OCI-LY3 (cell line): ENCODE measurements around the gene KLHDC7A.

Experiments used
- H2AFZ ChIP-seq: fragments of 200-600, 300-600 bp; shearing (Covaris generic); 2 replicates; pipeline ENCODE4 v1.6.0; 2014; ENCODE audit warnings: antibody characterized with exemption, low read depth, low read length
- H3K27ac ChIP-seq: fragments of 200-600, 300-600 bp; sonication (generic); 2 replicates; pipeline ENCODE4 v1.5.1; 2014; ENCODE audit warnings: mild to moderate bottlenecking, low read length, moderate library complexity, mixed read lengths
- H3K27me3 ChIP-seq: fragments of 200-600, 300-600 bp; sonication (generic); 2 replicates; pipeline ENCODE4 v1.6.1; 2014; ENCODE audit warnings: low read depth, low read length, mixed read lengths
- H3K36me3 ChIP-seq: fragments of 200-600, 300-600 bp; sonication (generic); replicated peaks from 2 replicates; pipeline ENCODE3; 2014; ENCODE audit warnings: low read depth, low read length, mixed read lengths
- H3K4me1 ChIP-seq: fragments of 300-600, 200-600 bp; sonication (generic); 2 replicates; pipeline ENCODE4 v1.6.1; 2014; ENCODE audit warnings: low read length, mixed read lengths
- H3K4me2 ChIP-seq: fragments of 200-600, 300-600 bp; sonication (generic); 2 replicates; pipeline ENCODE4 v1.6.1; 2014; ENCODE audit warnings: low read length, mixed read lengths
- H3K4me3 ChIP-seq: fragments of 300-600, 200-600 bp; sonication (generic); 2 replicates; pipeline ENCODE4 v1.5.1; 2014; ENCODE audit warnings: antibody characterized with exemption, mild to moderate bottlenecking, low read length, moderate library complexity
- H3K79me2 ChIP-seq: fragments of 300-600, 200-600 bp; shearing (Covaris generic); 2 replicates; pipeline ENCODE4 v1.6.1; 2014; ENCODE audit warnings: mild to moderate bottlenecking, low read length, mixed read lengths
- H3K9ac ChIP-seq: fragments of 300-600, 200-600 bp; shearing (Covaris generic); 2 replicates; pipeline ENCODE4 v1.6.0; 2014; ENCODE audit warnings: mild to moderate bottlenecking, low read length, moderate library complexity
- H3K9me3 ChIP-seq: fragments of 200-600, 300-600 bp; shearing (Covaris generic); 2 replicates; pipeline ENCODE4 v1.6.1; 2014; ENCODE audit warnings: low read length, mixed read lengths; ENCODE audit not compliant: insufficient read depth
- H4K20me1 ChIP-seq: fragments of 200-600, 300-600 bp; sonication (generic); 2 replicates; pipeline ENCODE4 v1.6.1; 2016; ENCODE audit warnings: low read length, mixed read lengths; ENCODE audit not compliant: insufficient read depth
- CTCF ChIP-seq: fragments of 200-600, 300-600 bp; sonication (generic); IDR thresholded peaks from 2 replicates; pipeline ENCODE4 v1.5.1; 2014; ENCODE audit warnings: antibody characterized with exemption, low read length, low read depth
- EZH2phosphoT487 ChIP-seq: fragments of 200-600 bp; shearing (Covaris generic); IDR thresholded peaks from 2 replicates; pipeline ENCODE4 v1.6.1; 2018; ENCODE audit warnings: antibody characterized with exemption, mixed run types, low read depth

Gene KLHDC7A

GRCh38 chr1:18474559-18475175 is 6.1 kb upstream of the KLHDC7A start:
- Histone ChIP-seq H4K20me1 (no peaks in the 10 kb centered on the region), H3K27ac (no peak overlapping the region), H3K79me2 (no peaks in the 10 kb centered on the region), H3K4me2 (no peak overlapping the region), H3K9ac (no peak overlapping the region), H2AFZ (no peak overlapping the region), H3K9me3 (no peaks in the 10 kb centered on the region), H3K4me1 (no peaks in the 10 kb centered on the region), H3K4me3 (no peak overlapping the region), H3K36me3 (no peaks in the 10 kb centered on the region), H3K27me3 (no peaks in the 10 kb centered on the region; the same call in 1 of the 2 replicates)
- TF ChIP-seq CTCF (no peak), EZH2phosphoT487 (no peak)

GRCh38 chr1:18475234-18475905 is 5.4 kb upstream of the KLHDC7A start:
- H2AFZ ChIP-seq = no peak overlapping the region
- no peaks in the 10 kb centered on the region for H3K79me2 ChIP-seq
- H3K27me3 ChIP-seq = no peaks in the 10 kb centered on the region; the same call in 1 of the 2 replicates
- H3K27ac ChIP-seq = no peak overlapping the region
- H3K4me2 ChIP-seq = no peak overlapping the region
- no peaks in the 10 kb centered on the region for H3K9me3 ChIP-seq
- H3K4me3 ChIP-seq = no peak overlapping the region
- no peaks in the 10 kb centered on the region for H3K4me1 ChIP-seq
- no peaks in the 10 kb centered on the region for H3K36me3 ChIP-seq
- no peak overlapping the region for H3K9ac ChIP-seq
- TF ChIP-seq CTCF = no peak
- TF ChIP-seq EZH2phosphoT487 = no peak
- H4K20me1 ChIP-seq = no peaks in the 10 kb centered on the region

- Histone ChIP-seq H3K4me3 (no peak overlapping the region), H3K36me3 (no peaks in the 10 kb centered on the region), H3K4me1 (no peaks in the 10 kb centered on the region), H3K27ac (no peak overlapping the region), H3K79me2 (no peaks in the 10 kb centered on the region), H4K20me1 (no peaks in the 10 kb centered on the region), H3K9ac (no peak overlapping the region), H3K27me3 (no peaks in the 10 kb centered on the region; the same call in 1 of the 2 replicates), H3K9me3 (no peaks in the 10 kb centered on the region), H3K4me2 (no peak overlapping the region), H2AFZ (no peak overlapping the region)
- no peak for TF ChIP-seq EZH2phosphoT487
- TF ChIP-seq CTCF = no peak
Measured at GRCh38 chr1:18479454-18479853, 1.3 kb upstream of the KLHDC7A start.

GRCh38 chr1:18481190-18481920 is 625 bp downstream of the KLHDC7A start:
- Histone ChIP-seq H3K4me2 (no peak overlapping the region), H2AFZ (no peak overlapping the region), H3K4me1 (no peaks in the 10 kb centered on the region), H4K20me1 (no peaks in the 10 kb centered on the region), H3K36me3 (no peaks in the 10 kb centered on the region), H3K27me3 (no peaks in the 10 kb centered on the region; the same call in 1 of the 2 replicates), H3K79me2 (no peaks in the 10 kb centered on the region), H3K27ac (no peak overlapping the region), H3K9me3 (no peaks in the 10 kb centered on the region), H3K9ac (no peak overlapping the region), H3K4me3 (no peak overlapping the region)
- TF ChIP-seq CTCF (no peak), EZH2phosphoT487 (no peak)
